NB4 (cell line): ENCODE measurements around the gene AP4S1.
"Not testable (repeated sequence)": the region's sequence is repeated elsewhere in the genome, so short reads cannot be mapped to it uniquely, and the experiment has no call there.

ENCODE experiments used
- DNase-seq: peaks from one replicate; pipeline ENCODE4 v3.0.0; 2010; ENCODE audit warnings: low read depth
- H3K4me3 ChIP-seq: one replicate; pipeline ENCODE4 v1.5.1; 2011; ENCODE audit warnings: mild to moderate bottlenecking, low read depth, low read length, moderate library complexity
- MYC ChIP-seq: IDR thresholded peaks from 2 replicates; pipeline ENCODE4 v1.6.1; 2011; ENCODE audit warnings: low read depth, low read length
- POLR2A ChIP-seq: IDR thresholded peaks from 2 replicates; pipeline ENCODE4 v1.6.1; 2011; ENCODE audit warnings: mild to moderate bottlenecking; ENCODE audit not compliant: insufficient read length; ENCODE audit errors: extremely low read depth
- TF ChIP-seq, protein P1 (sequence below): IDR thresholded peaks from 2 replicates; pipeline ENCODE4 v1.6.1; 2011; ENCODE audit warnings: low read depth, low read length
- TF ChIP-seq, protein P2 (sequence below): IDR thresholded peaks from one replicate; pipeline ENCODE4 v1.5.1; 2012; ENCODE audit warnings: low read depth, low read length

AP4S1 gene

DNA sequence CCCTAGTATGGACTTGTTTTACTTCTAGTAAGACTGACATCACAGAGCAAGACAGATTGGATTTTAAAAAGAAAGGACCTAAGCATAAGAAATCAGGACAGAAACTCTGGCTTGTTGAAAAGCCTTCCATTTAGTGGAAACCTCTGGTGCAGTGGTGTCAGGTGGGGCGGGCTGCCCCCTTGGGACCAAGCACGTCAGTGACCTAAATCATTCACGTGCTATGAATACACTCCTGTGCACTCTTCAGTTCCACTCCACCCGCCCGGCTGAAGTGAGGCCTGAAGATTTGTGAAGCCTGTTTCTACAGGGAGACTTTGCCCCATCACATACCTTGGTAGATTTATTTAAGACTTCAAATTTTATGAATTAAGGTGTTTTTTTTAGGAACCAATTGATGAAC is 58.9 kb downstream of the AP4S1 start:
- TF ChIP-seq, protein P1, sequence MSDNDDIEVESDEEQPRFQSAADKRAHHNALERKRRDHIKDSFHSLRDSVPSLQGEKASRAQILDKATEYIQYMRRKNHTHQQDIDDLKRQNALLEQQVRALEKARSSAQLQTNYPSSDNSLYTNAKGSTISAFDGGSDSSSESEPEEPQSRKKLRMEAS: no peak
- TF ChIP-seq MYC (no peak), POLR2A (no peak)
- TF ChIP-seq, protein P2, sequence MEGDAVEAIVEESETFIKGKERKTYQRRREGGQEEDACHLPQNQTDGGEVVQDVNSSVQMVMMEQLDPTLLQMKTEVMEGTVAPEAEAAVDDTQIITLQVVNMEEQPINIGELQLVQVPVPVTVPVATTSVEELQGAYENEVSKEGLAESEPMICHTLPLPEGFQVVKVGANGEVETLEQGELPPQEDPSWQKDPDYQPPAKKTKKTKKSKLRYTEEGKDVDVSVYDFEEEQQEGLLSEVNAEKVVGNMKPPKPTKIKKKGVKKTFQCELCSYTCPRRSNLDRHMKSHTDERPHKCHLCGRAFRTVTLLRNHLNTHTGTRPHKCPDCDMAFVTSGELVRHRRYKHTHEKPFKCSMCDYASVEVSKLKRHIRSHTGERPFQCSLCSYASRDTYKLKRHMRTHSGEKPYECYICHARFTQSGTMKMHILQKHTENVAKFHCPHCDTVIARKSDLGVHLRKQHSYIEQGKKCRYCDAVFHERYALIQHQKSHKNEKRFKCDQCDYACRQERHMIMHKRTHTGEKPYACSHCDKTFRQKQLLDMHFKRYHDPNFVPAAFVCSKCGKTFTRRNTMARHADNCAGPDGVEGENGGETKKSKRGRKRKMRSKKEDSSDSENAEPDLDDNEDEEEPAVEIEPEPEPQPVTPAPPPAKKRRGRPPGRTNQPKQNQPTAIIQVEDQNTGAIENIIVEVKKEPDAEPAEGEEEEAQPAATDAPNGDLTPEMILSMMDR: no peak
- H3K4me3 ChIP-seq: no peak overlapping the region
- no peak for DNase-seq

DNA sequence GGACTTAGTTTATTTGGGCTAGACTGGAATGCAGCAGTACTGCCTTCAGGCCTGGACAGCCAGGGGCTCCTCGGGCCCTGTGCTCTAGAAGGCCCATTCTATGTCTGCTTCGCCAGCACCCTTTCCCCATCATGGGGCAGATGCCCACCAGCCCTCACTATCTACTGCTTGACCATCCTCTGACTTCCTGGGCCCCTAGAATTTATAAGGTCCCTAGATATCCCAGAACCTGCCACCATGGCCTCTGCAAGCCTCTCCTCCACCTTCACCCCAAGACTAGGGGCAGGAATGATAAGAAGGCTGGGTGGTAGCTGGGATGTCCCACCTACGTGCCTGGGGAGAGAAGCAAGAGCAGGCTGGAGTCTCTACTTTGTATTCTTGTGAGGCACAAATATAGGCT is 59.6 kb downstream of the AP4S1 start:
- TF ChIP-seq MYC (no peak), POLR2A (no peak)
- TF ChIP-seq, protein P2: no peak
- TF ChIP-seq, protein P1: no peak
- H3K4me3 ChIP-seq: no peak overlapping the region
- no peak for DNase-seq

DNA sequence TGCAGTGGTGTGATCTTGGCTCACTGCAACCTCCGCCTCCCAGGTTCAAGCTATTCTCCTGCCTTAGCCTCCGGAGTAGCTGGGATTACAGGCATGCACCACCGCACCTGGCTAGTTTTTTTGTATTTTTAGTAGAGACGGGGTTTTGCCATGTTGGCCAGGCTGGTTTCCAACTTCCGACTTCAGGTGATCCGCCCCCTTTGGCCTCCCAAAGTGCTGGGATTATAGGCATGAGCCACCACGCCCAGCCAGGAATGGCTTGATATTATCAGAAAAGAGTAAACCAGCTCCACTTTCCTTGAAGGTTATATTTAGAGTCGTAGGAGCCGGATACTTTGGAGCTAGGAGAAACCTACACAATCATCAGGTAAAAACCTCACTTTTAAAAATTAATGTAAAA is 61.0 kb downstream of the AP4S1 start:
- DNase-seq, H3K4me3 ChIP-seq: not testable (repeated sequence)

DNA sequence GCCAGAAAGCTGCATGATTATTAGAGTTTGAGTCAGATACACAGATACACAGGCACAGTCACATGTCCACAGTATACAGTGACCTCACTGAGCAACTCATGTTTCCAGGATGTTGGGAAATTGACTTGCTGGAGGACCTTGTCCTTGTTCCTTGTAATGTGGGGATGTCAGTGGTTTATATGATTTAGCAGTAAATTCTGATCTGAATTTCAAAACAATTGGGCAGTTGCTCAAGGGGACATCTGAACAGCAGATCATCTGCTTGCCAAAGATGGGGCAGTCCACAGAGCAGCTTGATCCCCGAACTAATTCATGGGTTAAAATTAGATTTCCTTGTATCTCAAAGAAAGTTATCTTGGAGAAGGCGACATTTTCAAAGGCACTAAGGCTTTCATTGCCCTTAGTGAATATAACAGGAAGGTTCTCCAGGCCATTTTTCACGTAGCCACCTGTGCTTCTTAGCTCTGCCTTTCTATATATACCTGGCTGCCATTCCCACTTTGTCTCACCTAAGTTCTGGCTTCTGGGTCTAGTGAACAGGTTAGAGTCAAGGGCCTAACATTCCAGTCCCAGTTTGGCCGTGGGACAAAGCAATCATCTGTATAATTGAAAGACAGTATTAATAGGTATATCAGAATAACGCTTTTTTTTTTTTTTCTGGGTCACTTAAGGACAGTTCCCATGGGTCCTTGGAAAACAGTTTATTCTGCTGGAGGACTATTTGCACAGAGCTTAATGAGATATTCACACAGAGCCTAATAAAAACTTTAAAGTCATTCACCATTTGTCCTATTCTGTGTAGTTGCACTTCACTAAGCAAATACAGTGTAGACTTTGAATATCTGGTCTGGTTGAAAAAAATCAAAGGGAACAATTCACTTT is 65.7 kb downstream of the AP4S1 start:
- DNase-seq: peak; percentile 63
- TF ChIP-seq, protein P1: peak; percentile 58; the same call in 1 of the 2 replicates
- TF ChIP-seq MYC: peak; percentile 40
- TF ChIP-seq POLR2A: no peak
- TF ChIP-seq, protein P2: no peak
- H3K4me3 ChIP-seq: no peak overlapping the region

DNA sequence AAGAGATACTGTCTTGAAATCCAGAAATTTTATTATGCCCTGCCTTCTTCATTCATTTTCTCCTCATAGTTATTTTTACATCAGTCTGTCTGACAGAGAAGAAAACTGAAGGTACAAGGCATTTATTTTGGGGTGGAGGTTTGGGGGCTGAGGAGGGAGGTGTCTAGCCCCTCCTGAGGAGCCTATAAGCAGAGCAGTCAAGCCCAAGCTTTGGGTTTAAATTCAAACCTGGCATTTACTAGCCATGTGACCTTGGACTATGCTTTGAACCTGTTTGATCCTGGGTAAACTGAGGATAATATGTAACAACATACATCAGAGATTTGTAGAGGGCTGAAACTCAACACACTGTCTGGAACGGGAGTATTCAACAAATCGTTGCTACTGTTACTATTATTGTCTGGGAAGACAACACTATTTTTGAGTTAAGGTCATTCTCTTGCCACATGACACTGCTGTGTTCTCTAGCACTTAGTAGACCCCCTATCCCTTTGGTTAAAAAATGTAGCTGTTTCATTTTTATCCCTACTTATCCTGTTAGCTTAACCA is 66.8 kb downstream of the AP4S1 start:
- H3K4me3 ChIP-seq: no peak overlapping the region
- TF ChIP-seq, protein P1: no peak
- TF ChIP-seq, protein P2: no peak
- TF ChIP-seq POLR2A (no peak), MYC (no peak)
- DNase-seq: no peak

DNA sequence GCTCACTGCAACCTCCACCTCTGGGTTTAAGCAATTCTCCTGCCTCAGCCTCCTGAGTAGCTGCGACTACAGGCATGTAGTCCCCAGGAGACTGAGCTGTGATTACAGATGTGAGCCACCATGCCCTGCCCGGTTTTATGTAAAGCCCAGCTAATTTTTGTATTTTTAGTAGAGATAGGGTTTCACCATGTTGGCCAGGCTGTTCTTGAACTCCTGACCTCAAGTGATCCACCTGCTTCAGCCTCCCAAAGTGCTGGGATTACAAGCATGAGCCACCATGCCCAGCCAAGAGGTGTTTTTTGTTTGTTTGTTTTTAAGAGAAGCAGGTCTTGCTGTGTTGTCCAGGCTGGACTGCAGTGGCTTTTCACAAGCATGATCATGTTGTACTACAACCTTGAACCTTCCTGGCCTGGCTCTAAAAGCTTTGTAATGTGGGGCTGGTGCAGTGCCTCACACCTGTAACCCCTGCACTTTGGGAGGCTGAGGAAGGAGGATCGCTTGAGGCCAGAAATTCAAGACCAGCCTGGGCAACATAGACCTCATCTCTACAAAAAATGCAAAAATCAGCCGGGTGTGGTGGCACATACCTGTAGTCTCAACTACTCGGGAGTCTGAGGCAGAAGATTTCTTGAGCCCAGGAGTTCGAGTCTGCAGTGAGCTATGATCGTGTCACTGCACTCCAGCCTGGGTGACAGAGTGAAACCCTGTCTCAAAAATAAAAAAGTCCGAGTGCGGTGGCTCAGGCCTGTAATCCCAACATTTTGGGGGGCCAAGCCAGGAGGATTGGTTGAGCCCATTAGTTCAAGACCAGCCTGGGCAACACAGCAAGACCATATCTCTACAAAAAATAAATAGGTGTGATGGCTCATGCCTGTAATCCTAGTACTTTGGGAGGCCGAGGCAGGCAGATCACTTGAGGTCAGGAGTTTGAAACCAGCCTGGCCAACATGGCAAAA is 68.7 kb downstream of the AP4S1 start:
- not testable (repeated sequence) for DNase-seq, H3K4me3 ChIP-seq

DNA sequence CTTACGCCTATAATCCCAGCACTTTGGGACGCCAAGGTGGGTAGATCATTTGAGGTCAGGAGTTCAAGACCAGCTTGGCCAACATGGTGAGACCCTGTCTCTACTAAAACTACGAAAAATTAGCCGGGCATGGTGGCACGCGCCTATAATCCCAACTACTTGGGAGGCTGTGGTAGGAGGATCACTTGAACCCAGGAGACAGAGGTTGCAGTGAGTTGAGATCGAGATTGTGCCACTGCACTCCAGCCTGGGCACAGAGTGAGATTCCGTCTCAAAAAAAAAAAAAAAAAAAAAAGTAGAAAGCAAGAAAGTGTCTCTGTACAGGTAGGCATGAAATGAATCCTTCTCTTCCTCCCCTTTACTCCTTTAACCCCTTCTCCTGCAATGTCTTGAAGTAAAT is 70.4 kb downstream of the AP4S1 start:
- H3K4me3 ChIP-seq: not testable (repeated sequence)

More for the DNA sequence above, 70.4 kb downstream of the AP4S1 start:
- DNase-seq: not testable (repeated sequence)
